Lower leg skin (tissue), 3 donors: ENCODE results near the gene PTPN2.

ENCODE experiments used
- CTCF ChIP-seq, 3 donors: fragments of 450-650 bp; IDR thresholded peaks; one replicate each; pipeline ENCODE4 v1.5.1; 2016; ENCODE audit warnings: antibody characterized with exemption in 3 of 3, mild to moderate bottlenecking in 3 of 3, moderate library complexity in 2 of 3
- POLR2A ChIP-seq, 2 donors: fragments of 450-650 bp; IDR thresholded peaks; one replicate each; pipeline ENCODE4 v1.6.1; 2016 to 2017; ENCODE audit warnings: antibody characterized with exemption in 2 of 2, mild to moderate bottlenecking in 1 of 2, moderate library complexity in 1 of 2

- TF ChIP-seq CTCF (IDR thresholded peaks at IDR 0.05) (no peak), POLR2A (IDR thresholded peaks at IDR 0.05) (no peak)
Observed at GRCh38 chr18:12748671-12749070, 135.4 kb downstream of the PTPN2 start.
